Measurements from ENCODE around the gene ST8SIA3.

Gene ST8SIA3, protein sequence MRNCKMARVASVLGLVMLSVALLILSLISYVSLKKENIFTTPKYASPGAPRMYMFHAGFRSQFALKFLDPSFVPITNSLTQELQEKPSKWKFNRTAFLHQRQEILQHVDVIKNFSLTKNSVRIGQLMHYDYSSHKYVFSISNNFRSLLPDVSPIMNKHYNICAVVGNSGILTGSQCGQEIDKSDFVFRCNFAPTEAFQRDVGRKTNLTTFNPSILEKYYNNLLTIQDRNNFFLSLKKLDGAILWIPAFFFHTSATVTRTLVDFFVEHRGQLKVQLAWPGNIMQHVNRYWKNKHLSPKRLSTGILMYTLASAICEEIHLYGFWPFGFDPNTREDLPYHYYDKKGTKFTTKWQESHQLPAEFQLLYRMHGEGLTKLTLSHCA

GRCh38 chr18:57352271-57352701 is at the start of gene ST8SIA3:
ST8SIA3 (plus strand) TSS chr18:57352557; CDS start chr18:57352847, 290 bp downstream.
- no peak for DNase-seq

GRCh38 chr18:57311472-57311871 is 40.9 kb upstream of the ST8SIA3 start:
- DNase-seq, result no peak

DNA sequence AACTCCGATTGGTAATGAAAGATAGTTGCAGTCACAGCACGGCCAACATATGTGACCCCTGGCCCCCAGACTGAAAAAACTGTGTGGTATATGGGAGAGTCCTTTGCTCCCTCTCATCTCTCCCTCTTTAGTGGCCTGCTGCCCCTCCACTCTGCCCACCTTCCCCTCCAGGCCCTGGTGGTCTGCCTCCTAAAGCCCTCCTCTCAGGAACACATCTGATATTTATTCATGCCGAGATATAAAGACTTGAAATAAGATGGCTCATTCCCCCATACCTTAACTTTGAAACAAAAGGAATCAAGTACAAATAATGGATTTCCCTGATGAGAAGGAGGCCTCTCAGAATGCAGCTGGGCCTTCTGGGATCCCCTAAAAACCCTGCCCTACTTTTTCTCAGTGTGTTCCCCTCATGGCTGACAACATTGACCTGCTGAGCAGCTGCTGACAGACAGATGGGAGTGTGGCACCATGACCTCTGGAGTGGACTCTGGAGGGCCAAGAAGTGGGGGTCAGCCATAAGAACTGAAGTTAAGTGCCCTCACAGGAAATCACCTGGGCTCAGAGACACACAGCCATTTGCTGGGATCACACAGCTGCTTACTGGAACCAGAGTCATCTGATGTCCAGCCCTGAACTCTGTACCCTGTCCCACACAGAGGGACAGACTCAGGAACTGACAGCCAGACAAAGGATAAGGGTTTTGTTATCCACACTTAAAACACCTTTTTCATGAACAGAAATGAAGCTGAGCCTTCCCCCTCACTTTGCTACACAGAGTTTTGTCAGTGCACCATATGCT is 39.8 kb upstream of the ST8SIA3 start:
- no peak for DNase-seq

- no peak for DNase-seq
Observed at GRCh38 chr18:57320603-57321002, 31.8 kb upstream of the ST8SIA3 start.

GRCh38 chr18:57325491-57326166 is 26.7 kb upstream of the ST8SIA3 start:
- no peak for DNase-seq

DNA sequence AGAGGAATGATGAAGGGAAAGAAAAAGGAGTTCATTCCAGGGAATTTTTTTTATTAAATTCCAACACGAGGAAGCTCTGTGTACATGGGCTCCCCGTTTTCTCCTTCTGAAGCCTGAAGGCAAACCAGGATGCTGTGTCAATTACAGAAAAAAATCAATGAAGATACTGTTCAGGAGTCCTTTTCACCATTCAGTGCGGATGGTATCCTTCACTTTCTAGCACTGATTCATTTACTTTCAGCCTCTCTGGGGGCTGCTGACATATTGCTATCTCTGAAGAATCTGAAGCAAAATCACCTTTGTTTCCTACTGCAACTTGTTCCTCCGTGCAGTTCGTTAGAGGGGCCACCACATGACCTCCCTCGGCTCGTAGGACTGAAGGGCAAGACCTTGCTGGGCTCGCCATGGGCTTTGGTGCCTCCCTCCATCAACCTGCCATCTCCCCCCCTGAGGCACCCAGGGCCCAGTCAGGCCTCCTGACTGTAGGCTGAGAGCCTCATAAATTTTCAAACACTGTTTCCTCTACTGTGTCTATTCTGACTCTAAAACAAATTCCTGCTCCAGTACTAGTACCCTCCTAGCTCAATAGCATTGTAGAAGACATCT is 25.5 kb upstream of the ST8SIA3 start:
- DNase-seq, result no peak

GRCh38 chr18:57328665-57329064 is 23.7 kb upstream of the ST8SIA3 start:
- DNase-seq, result no peak

GRCh38 chr18:57329856-57330255 is 22.5 kb upstream of the ST8SIA3 start:
- no peak for DNase-seq

GRCh38 chr18:57331718-57332117 is 20.6 kb upstream of the ST8SIA3 start:
- no peak for DNase-seq

DNA sequence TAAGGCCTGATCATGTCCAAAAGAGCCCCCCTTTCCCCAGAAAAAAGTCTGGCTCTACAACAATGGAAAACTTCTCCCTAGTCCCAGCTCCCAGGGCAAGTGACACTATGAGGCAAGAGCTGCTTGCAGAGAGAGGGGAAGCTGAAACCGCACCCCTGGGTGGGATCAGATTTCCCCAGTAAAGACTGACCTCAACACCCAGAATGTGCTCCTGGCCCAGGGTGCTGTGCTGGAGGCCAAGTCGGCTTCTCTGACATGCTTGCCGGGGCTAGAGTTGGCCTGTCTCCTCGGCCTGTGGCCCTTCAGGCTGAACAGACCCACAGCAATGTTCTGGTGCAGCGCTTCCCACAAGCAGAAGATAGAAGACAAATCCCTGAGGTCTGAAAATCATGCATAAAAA is 18.4 kb upstream of the ST8SIA3 start:
- DNase-seq, result peak; percentile 44 to 61

DNA sequence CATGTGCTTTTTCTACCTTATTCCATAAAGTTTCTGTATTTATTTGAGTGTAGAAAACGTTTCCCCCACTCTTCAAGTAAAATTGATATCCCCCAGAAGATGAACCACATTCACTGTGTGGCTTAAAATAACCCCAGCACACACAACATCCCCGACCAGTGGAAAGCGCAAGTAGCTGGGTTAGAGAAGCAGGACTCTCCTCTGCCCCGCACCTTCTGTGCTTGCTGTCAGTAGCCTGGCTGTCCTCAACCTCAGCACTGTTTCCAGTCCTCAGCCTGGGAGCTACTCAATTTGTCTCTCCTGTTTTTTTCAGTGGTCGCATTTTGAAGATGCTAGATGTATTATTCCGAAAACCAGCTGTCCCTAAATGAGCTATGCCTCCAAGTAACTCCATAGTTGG is 18.0 kb upstream of the ST8SIA3 start:
- no peak for DNase-seq

DNA sequence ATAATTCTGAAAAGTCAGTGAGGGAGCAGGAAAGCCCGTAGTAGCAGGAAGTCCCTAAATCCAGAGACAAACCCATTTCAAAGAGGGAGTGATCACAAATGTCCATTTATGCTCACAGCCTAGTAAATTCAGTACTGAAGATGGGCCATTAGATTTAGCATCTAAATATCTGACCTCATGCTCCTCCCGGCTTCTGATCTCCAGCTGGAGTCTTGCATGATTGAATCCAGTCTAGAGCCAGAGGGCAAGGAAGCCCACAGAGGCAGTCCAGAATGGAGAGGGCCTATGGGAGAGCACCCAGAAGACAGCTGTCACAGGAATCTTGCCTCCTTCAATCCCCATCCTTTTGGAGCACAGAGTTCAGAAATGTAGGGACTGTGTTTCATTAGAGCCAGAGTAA is 16.0 kb upstream of the ST8SIA3 start:
- no peak for DNase-seq

GRCh38 chr18:57337890-57338289 is 14.5 kb upstream of the ST8SIA3 start:
- no peak for DNase-seq

DNA sequence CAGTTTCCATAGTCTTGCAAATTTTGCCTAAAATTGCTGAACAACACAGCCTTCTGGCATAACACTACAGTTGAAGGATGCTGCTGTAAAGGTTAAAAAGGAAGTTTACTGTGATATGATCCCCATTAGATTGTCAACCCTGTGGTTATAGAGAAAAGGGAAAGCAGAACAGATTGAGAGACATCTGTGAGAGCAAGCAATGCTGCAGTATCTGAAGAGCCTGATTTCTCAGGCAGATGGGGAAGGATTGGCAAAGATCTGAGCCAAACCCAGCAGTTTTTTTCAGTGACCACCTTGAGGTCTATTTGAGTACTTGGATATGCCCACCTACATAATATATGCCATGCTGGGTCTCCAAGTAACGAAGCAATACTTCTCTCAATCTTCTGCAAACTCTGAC is 8.5 kb upstream of the ST8SIA3 start:
- DNase-seq, result no peak

GRCh38 chr18:57346876-57347275 is 5.5 kb upstream of the ST8SIA3 start:
- DNase-seq, result no peak

DNA sequence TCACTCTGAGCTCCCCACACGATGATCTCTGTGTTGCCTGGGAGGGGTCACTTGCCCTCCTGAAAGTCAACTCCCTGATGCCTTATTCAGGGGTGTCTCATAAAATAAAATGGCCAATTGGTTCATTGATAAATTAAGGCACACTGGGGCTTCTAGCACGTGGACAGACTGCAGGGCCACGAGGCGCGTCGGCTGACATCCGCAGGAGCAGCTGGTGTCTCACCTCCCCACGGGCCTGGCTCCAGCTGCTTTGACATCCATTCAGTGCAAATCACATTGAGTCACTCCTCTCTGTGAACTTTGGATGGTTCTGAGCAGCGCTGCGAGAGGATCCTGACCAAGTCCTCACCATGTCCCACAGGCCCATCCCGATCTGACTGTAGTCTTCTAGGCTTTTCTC is 4.6 kb upstream of the ST8SIA3 start:
- DNase-seq, result no peak

DNA sequence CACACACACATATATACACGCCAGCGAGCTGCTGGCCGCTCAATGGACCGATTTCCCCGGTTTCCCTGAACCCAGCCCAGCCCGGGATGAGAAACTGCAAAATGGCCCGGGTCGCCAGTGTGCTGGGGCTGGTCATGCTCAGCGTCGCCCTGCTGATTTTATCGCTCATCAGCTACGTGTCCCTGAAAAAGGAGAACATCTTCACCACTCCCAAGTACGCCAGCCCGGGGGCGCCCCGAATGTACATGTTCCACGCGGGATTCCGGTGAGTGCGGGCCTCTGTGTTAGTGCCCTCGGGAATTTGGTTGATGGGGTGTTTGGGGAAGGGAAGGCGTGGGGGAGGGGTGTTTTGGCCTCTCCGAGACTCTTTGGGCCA is 392 bp downstream of the ST8SIA3 start:
- DNase-seq, result no peak

GRCh38 chr18:57353137-57353939 is 981 bp downstream of the ST8SIA3 start:
- DNase-seq, result no peak

- DNase-seq, result no peak
Observed at GRCh38 chr18:57353940-57354461, 1.6 kb downstream of the ST8SIA3 start.

DNA sequence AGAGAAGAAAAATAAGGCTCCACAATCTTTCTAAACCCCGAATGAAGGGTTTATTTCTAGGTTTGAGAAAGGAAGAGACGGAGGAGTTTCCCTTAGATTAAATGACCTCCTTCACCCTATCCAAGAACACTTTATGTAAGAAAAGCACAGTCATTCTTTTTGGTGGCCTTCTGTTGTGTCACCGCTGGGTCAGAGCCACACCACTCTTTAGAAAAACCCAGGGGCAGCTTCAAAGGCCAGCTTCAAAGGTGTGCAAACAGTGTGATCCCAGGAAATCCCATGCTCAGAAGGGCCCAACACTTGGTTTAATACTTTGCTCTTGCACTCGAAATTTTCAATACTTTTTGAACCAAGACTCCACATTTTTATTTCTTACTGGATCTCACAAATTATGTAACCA is 7.1 kb downstream of the ST8SIA3 start:
- DNase-seq, result no peak

GRCh38 chr18:57362714-57363113 is 10.4 kb downstream of the ST8SIA3 start:
- DNase-seq, result no peak

DNA sequence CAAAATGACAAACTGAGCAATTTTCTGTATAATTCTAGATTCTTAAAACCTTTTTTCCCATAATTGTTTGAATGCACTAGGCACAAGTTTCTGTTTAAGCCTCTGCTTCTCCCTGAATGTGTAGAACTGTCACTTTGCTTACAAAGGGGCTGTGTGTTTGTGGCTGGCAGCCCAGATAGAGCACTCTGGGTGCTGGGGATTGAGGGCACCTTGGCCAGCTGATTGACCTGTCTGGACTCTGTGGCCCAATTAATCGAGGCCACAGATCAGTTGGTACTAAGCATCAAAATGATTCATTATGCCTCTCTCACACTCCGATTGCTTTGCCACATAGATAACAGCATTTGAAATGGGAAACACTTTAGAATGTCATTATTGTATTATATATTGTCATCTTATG is 12.1 kb downstream of the ST8SIA3 start:
- DNase-seq, result no peak

Data from Kasumi-1 (cell line).